HL-60/S4 (cell line): ENCODE measurements around the gene IFITM10.
"Not testable (repeated sequence)": the region's sequence is repeated elsewhere in the genome, so short reads cannot be mapped to it uniquely, and the experiment has no call there.

Experiments used
- in situ Hi-C: fragments of 300-500 bp; cut with MboI; formaldehyde crosslinking; loops from 2 replicates; pipeline ENCODE4 v1.14.3; 2022; ENCODE audit warnings: low sequenced_read_pairs

The IFITM10 gene

DNA sequence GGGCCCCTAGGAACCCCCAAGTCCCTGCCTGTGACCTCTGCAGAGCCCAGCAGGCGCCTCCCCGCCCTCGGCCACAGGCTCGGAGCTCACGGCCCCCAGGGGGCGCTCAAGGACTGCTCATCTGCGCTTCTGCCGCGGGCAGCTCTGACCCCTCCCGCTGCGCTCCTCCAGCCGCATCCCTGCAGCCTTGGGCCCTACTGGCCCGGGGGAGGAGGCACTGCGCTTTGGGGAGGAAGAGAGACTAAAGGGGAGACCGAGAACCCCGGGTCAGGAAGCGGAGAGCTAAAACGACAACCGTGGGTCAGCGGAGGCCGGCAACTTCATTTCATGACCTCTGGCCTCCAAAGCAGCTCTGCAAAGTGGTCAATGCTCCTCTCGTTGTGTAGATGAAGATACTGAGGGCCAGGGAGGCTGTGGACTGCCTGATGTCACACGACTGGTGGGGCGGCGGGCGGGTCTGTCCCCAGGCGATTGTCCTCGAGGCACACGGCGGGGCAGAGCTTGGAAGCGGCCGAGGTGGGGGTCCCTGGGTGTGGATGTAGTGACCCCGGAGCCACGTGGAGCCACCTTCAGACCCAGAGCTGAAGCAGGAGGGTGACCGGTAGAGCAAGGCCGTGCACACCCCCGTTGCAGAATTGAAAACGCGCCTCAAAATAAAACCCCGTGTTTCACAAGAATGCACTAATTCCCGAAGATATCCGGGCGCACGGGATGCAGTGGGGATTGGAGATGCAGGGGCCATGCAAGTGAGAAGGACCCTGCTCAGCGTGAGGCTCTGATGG is 56.1 kb downstream of the IFITM10 start:
- in situ Hi-C loops, result loop anchor here (10.0 kb wide), 1 partner anchor 141 kb away; the partner anchor contains the start of genes SYT8 and TNNI2

- in situ Hi-C loops, result loop anchor here (10.0 kb wide), 1 partner anchor 141 kb away; the partner anchor contains the start of genes SYT8 and TNNI2
These were observed 56.9 kb downstream of the IFITM10 start for GRCh38 chr11:1693327-1694063.

DNA sequence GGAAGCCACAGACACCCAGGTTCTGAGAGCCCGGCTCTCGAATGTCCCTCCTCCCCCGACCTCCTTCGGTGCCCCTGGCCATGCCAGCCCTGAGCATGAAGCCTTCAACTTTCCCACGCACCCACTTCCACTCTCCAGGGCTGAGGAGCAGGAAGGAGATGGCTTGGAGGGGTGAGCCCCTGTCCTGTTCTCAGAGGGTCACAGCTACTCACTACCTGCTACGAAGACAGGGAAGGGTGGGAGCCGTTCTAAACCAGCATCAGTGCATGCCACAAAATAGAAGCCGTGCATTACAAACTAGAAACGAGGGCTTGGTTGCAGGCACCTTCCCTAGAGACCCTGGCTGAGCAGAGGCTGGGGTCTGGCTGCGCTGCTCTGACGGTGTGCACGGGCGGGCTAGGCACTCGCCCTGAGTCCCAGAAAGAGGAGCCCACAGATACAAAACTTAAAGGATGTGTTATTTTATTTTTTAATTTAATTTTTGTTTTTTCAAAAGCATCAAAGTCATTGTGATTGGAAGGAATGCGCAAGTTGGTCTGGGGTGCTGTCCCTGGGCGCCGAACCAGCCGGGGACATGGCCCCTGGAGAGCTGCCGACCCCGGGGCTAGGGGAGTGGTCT is 57.6 kb downstream of the IFITM10 start:
- in situ Hi-C loops, result loop anchor here (10.0 kb wide), 1 partner anchor 142 kb away; the partner anchor contains the start of genes SYT8 and TNNI2

- in situ Hi-C loops, result loop anchor here (10.0 kb wide), 1 partner anchor 143 kb away; the partner anchor contains the start of genes SYT8 and TNNI2
These were observed 58.3 kb downstream of the IFITM10 start for GRCh38 chr11:1691878-1692707.

- in situ Hi-C loops, result loop anchor here (10.0 kb wide), 1 partner anchor 144 kb away; the partner anchor contains the start of genes SYT8 and TNNI2
These were observed 59.1 kb downstream of the IFITM10 start for GRCh38 chr11:1691026-1691877.

DNA sequence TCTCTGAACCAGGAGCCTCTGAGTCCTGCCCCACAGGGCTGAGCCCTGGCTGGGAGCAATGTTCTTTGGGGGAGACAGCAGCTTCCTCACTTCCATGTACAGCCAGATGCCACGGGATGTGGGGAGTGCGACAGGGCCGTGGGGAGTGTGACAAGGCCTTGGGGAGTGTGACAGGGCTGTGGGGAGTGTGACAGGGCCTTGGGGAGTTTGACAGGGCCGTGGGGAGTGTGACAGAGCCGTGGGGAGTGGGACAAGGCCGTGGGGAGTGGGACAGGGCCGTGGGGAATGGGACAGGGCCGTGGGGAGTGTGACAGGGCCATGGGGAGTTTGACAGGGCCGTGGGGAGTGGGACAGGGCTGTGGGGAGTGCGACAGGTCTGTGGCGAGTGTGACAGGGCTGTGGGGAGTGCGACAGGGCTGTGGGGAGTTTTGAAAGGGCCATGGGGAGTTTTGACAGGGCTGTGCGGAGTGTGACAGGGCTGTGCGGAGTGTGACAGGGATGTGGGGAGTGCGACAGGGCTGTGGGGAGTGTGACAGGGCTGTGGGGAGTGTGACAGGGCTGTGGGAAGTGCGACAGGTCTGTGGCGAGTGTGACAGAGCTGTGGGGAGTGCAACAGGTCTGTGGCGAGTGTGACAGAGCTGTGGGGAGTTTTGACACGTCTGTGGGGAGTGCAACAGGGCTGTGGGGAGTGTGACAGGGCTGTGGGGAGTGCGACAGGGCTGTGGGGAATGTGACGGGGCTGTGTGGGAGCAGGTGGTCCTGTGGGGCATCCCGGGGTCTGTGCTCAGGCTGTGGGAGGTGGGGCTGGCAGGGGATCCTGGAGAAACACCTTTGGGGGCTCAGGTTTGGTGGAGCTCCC is 60.0 kb downstream of the IFITM10 start:
- in situ Hi-C loops, result loop anchor here (10.0 kb wide), 1 partner anchor 144 kb away; the partner anchor contains the start of genes SYT8 and TNNI2

DNA sequence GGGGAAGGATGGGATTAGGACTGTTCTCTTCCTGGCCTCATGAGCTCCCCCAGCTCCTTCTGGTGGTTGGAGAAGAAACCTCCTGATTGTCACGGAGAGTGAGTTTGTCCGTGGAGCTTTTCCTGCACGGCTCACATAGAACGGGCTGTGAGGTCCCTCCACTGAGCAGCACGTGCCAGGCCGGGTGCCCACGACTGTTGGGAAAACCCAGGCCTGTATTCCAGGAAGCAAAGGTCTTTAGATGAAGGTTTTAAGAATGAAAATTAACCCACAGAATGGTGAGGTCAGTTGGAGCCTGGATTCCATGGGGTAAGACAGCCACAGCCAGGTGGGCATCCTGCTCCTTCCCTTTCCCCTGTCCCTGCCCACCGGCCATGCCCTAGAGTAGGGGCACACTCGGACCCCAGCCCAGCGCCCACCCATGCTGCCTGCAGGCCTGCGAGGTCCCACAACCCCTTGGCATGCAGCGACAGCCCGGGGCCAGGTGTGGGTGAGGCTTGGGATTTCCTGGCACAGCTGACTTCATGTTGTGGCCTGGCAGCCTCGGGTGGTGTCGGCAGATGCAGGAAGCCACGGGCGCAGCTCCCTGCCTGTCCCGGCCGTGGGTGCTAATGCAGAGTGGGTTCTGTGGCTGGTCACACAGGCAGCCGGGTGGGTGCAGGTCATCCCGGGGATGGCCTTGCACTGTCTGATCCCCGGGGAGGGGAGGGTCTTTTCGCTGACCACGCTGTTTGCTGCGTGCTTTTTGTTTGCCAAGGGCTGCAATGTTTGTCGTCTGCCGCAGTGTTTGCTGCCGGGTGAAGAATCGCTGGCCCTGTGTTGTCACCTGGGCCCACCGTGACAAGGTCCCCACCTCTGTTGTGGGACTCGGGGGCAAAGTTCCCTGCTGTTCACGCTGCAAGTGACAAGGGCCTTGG is 60.9 kb downstream of the IFITM10 start:
- in situ Hi-C loops, result loop anchor here (10.0 kb wide), 1 partner anchor 145 kb away; the partner anchor contains the start of genes SYT8 and TNNI2

DNA sequence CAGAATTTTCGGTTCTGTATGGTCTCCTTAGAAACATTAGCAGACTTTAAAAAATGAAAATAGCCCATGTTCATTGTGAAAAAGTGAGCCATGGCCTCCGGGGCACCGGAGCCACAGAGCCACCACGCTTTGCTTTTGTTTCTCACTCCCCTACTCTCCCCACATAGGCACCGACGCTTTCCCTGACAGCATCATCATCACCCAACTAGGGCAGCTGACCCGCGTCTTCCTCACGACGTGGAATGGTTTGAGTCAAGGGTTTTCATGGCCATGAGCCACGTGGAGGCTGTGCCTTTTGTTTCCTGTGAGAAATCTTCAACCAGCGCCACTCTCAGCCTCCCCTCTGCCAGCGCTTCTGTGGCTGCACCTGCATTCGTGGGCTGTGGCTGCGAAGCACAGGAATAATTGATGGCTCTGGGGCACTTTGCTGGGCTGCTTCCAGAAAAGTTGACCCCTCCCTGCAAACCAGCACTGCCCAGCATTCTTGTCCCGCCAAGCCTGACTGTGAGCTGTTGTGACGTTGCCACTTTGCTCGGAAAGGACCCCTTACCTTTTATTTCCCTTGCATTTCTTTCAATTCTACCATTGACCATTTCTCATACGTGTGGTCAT is 62.0 kb downstream of the IFITM10 start:
- in situ Hi-C loops, result not testable (repeated sequence)

- in situ Hi-C loops, result not testable (repeated sequence)
These were observed 64.2 kb downstream of the IFITM10 start for GRCh38 chr11:1686220-1686619.

DNA sequence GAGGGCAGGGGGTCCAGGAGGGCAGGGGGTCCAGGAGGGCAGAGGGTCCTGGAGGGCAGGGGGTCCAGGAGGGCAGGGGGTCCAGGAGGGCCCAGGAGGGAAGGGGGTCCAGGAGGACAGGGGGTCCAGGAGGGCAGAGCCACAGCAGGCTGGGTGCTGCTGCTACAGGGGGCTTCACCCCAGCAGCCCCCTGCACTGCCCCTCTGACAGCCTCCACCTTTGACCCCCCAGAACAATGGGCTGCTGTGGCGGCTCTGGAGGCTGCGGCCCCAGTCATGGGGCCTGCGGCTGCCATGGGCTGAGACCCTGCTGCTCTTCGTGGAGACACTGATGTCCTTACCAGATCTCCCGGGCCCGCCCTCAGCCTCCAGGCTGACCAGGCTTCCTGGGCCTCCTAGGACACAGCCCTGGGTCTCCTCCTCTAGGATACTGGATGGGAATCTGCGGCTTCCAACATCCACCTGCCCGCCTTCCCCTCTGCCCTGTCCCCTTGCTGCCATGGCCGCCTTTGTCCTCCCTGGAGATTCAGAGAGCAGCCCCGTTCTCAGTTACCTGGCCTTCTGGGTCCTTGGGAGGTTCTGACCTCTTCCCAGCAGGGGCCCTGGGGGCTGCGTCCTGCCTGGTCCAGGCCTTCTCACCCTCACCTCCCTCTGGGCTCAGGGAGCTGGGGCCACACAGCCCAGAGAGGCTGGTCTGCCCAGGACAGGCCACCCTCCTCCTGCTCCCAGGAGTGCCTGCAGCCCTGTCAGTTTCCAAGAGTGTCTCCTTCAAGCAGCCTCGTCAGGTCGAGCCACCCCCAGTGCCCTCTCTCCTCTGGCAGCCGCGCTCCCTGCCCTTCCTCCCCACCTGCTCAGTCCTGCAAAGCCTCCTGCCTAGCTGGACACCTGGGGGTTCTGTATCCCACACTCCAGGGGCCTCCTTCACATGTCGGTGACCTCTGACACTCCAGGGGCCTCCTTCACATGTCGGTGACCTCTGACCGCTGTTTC is 65.2 kb downstream of the IFITM10 start:
- in situ Hi-C loops, result not testable (repeated sequence)

GRCh38 chr11:1683904-1684572 is 66.4 kb downstream of the IFITM10 start:
- in situ Hi-C loops, result not testable (repeated sequence)

DNA sequence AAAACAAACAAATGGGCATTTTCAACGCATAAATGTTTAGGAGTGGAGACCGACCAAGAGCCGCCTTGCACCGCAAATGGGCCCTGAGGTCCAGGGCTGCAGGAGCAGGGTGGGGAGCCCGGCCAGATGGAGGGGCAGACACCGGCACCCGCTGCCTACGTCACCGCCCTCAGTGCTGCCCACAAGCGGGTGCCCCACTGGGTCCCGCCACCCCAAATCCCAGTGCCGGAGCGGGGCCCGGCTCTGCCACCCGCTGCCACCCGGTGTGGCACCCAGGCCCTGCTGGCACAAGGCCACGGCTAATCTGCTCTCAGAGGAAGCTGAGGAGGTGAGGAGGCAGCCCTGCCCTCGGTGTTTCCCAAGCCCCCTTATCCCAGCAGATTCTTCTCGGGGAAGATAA is 67.2 kb downstream of the IFITM10 start:
- in situ Hi-C loops, result not testable (repeated sequence)
